Measurements from ENCODE around the gene PLCH2.

Gene PLCH2

DNA sequence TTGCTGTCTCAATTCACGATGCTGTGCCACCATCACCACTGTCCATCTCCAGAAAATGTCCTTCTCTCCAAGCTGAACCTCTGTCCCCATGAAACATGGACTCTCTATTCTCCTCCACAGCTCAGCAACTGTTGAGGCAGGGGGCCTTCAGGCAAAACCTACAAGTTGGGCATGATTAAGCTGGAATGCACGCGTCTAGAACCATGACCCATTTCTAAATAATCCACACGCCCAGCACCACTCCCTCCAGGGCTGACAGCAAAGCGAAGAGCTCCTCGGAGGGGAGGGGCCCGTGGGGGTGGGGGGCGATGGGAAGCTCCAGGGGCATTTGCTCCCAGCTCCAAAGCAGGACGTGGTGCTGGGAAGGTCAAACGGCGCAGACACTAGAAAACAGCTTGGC, 57.3 kb downstream of the PLCH2 start:
- peak; percentile 60 for DNase-seq

DNA sequence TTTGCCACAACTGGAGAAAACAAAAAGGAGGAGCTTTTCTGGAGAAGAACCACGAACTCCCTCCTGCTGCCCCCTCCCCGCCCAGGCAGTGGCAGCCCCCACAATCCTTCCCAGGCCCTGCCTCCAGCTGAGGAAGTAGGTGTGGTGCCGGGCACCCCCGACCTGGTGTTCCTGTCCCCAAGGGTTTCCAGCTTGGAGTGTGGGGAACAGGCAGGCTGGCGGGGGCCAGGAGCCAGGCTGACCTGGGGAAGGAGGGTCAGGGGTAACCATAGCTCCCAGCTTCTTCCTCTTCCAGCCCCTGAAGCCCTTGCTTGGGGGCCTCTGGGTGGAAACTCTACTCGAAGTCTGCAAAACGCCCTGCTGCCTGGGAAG, 58.2 kb downstream of the PLCH2 start:
- no peak for DNase-seq

DNA sequence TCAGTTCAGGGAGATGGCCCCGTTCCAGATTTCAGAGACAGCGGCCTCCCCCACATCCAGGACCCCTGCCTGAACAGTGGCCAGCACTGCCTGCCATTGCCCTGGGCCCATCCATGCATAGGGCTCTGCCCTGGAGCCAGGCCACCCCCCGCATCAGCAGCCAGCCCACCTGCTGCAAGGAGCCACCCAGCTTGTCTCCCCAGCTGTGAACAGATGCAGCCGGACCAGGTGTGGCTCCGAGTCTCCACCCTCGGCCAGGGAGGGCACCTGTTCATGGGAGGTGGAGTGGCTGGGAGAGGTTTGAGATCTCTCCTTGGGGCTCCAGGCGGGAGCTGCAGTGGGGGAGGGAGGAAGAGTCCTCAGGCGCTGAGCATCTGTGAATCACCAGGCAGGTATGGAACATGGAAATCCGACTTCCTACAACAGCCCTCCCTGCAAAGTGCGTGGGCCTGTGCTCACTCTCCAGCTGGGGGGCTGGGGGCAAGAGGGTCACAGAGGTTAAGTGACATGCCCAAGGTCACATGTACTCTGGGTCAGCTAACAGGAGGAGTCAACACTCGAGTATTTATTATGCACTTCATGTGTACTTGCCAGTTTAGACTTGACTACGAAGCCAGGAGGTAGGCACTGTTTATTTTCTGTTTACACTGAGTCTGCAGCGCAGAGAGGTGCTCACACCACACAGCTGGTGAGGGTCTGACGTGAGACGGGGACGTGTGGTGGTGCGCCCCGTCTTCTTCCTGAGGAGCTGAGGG, 58.8 kb downstream of the PLCH2 start:
- peak; percentile 55 for DNase-seq

DNA sequence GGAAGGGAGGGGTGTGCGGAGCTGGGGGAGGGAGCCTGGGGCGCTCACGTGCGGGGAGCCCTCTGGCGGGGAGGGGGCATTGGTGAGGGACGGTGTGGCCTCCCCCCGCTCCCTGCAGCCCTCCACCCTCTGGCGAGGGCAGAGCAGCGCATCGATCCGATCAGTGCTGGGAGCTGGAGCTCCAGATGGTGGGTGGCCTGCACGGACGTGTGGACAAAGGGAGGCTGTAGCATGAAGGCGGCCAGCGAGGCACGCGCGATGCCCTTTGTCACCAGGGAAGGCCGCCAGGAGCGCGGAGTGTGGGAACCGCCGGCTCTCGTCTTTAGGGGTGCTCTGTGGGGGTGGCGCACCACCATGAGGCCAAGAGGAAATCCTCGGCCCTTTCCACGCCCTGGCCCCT, 59.4 kb downstream of the PLCH2 start:
- DNase-seq, result peak; percentile 74

DNA sequence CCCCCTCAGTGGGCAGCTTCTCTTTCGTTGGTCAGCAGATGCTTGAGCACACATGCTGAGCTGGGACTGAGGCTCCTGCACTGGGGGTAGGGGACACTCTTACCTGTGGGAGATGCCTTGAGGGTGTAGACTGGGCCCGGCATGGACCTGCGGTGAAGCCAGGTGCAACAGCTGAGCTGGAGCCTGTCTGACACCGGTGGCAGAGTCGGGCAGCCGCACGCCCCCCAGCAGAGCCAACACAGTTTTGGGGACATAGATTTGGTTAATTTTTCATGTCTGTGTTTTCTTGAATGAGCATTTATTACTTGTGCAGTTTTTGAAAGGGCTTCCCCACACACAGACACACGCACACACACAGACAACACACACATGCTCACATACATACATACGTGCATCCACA, 59.9 kb downstream of the PLCH2 start:
- no peak for DNase-seq

DNA sequence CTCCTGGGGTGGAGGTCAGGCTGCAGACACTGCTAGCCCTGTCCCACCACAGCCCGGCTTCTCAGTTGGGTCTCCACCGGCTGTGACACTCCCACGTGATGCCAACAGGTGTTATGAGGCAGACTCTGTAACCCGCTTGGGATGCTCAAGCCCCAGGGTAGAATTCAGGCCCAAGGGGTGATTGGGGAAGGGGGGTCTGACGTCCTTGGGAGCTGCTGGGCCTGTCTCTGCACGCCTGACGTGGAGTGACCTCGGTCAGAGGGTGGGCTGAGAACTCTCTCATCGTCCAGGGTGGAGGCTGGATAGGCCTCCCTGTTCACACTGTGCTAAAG, 61.7 kb downstream of the PLCH2 start:
- DNase-seq, result no peak

DNA sequence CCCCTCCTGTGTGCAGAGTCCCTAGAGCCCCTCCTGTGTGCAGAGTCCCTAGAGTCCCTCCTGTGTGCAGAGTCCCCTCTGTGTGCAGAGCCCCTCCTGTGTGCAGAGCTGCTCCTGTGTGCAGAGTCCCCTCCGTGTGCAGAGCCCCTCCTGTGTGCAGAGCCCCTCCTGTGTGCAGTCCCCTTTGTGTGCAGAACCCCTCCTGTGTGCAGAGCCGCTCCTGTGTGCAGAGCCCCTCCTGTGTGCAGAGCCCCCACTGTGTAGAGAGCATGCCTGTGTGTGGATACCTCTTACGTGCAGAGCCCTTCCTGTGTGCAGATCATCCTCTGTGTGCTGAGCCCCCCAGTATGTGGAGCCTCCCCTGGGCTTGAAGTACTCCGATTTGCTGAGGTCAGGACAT, 62.3 kb downstream of the PLCH2 start:
- no peak for DNase-seq

DNA sequence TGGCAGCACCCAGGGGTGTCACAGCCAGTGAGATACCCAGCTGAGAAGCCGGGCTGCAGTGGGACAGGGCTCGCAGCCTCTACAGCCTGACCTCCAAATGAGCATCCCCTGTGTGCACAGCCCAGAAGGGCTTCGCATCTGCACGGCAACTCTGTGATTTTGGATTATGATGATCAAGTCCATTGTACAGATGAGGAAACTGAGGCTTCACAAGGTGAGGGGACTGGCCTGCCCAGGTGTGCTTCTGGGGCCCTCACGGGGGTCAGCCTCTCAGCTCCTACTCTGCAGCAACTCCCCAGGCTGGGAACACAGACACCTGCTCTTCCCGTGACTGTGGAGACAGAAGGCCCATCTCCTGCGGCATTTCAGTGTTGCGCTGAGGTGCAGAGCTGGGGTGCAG, 62.8 kb downstream of the PLCH2 start:
- no peak for DNase-seq

DNA sequence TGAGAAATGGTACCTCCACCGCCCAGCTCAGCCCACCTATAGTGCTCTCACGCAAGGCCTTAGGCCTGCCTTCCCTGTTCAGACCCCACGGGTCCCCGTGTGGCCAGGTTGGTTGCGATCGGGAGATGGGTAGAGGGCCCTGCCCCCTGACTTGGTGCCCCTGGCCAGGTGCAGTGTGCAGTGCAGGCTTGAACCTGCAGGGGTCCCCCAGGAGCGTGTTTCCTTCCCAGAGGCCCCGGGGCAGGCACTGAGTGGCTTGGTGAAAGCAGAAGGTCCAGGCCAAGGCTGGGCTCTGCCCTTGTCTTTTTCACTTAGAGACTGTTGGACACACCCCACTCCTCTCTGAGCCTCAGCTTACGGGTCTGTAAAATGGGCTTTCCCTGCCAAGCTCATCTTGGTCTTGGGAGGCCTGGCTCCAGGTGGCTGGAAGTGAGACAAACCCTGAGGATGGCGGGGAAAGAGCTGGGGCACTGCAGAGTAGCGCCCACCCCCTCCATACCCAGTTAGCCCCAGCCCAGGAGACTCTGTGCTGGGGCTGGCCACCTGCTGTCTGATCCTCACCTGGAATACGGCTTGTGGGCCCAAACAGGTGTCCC, 63.3 kb downstream of the PLCH2 start:
- no peak for DNase-seq

DNA sequence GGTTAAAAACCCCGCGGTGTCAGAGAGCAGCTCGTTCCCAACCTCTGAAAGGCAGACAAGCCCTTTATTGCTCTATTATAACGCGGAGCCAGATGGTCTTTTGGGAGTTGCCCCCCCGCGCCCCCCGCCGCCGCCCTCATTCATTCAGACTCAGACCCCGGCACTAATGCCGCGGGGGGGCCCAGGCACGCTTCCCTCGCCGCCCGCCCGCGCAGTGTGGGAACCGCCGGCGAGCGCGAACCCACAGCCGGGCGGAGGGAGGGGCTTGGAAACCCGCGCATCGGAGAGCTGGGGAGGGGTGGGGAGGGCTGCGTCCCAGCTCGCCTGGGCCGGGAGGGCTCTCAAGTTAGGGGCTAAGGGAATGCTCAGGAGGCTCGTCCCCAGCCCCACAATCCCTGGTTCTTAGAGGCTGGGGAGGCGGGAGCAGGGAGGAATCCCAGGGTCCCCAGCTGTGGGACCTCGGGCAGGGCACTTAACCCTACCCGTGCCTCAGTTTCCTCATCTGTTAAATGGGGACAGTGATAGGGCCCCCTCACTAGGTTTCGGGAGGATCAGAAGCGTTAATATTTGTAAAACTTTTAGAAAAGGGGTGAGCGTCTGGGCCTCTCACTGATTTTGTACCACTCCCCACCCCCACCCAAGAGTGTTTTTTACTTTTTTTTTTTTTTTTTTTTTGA, 64.9 kb downstream of the PLCH2 start:
- DNase-seq, result peak; percentile 89

DNA sequence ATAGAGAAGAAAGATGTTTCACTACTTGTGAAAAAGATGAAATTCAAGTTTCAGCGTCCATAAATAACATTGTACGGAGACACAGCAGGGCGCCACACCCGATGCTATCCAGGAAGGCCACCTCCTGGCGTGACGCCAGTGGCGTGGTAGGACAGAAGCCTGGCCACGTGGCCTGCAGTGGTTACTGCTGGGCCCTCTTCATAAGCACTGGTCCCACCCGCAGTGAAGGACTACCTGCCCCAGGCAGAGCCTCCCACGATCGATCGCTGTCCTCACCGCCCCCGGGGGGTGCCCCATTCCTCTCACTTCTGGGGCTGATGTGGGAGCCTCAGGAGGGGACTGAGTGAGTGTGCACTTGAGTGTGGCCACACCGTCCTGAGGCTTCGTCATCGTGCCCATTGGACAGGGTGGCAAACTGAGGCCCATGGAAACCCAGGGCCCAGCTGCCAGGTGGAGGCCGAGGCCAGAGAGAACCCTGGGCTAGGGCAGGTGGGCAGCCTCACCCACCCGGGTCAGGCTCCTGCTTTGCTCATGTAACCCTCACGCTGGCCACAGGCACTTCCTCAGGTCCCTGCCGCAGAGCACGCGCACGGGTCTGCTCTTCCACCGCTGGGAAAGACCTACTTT, 65.6 kb downstream of the PLCH2 start:
- no peak for DNase-seq

DNA sequence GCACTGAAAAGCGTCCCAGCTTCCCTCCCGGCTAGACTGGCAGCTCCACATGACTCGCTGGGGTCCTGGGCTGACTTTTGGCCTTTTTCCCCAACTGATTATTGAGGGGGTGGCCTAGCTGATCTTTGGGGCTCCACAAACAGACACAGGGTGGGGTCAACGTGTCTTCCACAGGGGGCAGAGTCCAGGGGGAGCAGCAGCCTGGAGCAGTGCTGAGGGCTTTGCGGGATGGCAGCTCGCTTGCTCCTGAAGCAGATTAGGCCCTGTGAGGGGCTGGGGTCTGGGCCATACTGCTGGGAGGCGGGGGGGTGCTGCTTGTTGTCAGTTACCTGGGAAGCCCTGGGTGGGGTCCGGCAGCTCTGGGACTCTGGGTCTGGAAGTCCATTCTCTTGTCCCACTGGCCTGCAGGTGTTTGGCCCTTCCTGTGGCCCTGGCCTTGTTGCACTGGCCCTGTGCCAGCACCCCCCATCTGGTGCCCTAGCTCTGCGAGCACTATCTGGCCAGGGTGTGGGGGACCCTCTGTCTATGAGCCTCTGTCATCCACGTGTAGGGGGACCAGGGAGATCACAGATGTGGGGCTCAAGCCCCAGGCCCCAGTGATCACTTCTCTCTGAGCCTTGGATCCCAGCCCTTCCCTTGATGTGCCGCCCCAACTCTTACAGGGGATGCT, 66.3 kb downstream of the PLCH2 start:
- DNase-seq, result peak; percentile 24

DNA sequence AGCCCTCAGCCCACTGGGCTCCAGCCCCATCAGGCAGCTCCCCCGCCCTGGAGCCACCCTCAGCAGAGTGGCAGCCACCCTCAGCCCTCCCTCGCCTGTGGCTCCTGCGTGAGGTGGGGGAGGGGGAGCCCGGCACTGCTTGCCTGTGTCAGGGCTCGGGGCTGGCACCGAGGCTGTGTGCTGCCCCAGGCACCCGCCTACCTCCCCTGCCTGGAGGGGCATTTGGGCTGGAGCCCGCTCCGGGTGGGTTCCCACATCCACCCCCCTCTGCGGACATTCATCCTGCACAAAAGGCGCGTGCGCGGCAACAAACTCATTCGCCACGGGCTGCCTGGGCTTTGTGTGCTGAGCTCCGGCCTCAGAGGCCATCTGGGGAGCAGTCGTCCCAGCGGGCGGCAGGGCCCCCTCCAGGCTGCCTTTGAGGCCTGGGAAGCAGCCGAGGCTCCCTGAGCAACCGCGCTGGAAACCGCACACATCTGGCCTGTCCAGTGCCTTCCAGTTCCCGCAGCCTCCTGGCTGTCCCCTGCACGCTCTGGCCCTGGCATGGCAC, 67.5 kb downstream of the PLCH2 start:
- DNase-seq, result peak; percentile 85

DNA sequence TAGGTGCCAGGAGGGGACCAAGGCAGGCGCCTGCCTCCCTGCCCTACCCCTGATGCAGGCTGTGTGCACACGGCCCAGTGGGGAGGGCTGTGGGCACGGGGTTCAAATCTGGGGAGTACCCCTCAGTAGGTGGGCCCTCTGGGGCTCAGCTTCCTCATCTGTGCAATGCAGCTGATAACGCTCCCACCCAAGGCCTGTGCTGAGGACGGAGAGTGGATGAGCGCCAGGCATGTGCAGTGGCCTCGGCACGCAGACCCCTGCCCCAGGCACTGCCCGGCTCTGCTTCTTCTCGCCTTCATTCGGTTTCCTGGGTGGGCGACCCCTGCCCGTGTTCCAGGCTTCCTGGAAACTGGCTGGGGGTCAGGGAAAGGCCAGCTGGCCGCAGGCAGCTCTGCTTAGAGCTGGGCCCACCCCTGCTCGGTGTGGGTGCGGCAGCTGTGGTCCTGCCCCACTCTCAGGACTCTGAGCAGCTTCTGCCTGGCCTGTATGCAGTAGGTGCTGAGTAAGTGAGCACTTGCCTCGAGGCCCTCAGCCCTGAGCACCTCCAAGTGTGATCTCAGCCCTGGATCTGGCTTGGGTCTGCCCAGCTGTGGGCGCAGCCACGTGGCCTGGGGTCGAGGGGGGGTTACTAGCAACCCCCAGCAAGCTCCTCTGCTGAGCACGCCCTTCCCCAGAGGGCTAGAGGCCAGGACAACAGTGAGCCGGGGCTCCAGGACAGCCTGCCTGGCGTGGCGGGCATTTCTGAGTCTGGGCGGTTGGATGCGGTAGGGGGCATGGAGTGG, 68.2 kb downstream of the PLCH2 start:
- DNase-seq, result peak; percentile 73

DNA sequence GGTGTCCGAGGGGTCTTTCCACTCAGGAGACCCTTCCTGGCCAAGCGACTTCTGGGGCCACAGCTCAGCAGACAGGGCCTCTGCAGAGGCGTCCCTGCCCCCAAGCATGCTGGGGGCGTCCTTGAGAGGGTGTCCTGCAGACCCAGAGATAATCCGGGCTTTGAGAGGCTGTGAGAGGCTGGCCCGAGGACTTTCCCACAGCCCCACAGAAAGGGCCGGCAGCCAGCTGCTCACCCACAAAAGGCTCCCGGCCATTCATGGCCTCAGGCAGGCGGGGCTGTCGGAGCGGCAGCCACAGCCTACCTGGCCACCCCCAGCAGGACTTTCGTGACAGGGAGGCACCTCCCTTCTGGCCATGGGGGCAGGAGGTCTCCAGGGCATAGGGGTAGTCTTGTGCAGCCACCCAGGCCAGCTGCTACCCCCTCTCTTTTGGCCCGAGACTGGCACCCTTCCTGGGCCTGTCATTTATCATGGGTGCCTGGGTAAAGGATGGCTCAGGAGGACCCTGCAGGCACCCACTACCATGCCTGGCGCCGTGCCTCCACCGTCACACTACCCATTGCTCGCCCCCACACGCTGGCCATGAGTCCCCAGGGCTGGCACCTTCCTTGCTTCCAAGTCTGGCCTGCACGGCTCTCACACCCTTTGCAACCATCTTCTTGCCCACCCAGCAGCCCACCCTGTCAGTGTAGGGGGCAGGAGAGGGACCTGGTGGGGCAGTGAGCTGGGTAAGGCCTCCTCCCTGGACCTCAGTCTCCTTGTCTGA, 69.0 kb downstream of the PLCH2 start:
- peak; percentile 75 for DNase-seq

DNA sequence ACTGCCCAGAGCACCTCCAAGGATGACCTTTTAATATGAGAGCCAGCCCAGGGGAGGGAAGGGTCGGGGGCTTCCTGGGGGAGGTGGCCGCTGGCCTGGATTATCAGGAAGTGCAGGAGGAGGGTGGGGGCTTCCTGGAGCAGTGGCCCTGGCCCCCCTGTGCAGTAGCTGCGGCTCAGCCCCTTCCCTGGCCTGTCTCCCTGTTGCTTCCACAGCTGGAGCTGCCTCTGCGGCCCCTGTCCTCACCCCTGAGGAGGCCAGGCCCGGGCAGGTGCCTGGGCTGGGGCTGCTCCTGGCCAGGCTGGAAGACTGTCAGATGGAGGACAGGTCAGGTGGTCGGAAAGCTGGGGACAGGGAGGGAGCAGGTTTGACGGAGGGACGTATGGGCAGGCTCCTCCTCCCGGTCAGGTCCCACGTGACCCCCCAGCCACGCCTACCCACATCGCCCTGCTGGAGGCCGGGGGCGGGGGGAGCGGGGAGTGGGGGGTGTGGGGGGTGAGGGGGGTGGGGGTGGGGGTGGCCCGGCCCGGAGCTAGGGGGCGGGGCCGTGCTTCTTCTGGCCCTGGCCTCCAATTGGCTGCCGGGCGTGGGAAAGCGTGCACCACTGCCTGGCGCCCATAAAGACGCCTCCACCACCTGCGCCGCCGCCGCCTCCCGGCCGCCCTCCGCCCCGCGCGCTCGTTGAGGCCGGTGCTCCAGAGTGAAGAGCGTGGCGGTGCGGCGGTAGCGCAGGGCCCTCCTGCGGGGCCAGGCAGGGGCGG, 69.8 kb downstream of the PLCH2 start:
- peak; percentile 95 for DNase-seq

DNA sequence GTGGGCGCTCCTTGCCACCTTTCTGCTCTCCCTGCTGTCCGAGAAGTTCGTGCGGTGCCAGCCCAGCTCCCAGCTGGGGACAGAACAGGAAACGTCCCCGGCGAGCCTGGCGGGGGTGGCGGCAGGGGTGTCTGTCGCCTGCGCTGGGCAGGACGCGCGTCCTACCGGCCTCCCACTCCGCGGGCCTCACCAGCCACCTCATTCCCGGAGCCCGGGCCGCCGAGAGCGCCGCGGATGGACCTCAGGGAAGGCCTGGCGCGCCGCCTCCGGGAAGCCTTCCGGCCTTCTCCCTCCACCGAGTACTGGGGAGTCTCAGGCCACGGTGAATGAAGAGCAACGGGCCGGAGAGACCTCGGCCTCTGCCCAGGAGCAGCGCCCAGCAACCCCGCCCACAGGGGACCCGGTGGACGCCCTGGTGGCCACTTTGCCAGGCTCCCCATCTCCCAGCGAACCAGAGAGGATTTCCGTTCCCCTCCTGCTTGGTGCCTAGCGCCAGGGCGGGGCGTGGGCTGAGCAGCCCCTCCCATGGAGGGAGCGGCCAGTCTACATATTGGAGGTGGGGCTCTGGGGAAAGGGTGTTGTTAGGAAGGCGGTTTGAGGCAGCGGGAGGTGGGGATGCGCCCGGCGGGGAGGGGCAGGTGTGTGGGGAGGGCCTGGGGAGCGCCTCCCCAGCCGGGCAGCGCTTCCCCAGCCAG, 70.6 kb downstream of the PLCH2 start:
- peak; percentile 81 for DNase-seq

DNA sequence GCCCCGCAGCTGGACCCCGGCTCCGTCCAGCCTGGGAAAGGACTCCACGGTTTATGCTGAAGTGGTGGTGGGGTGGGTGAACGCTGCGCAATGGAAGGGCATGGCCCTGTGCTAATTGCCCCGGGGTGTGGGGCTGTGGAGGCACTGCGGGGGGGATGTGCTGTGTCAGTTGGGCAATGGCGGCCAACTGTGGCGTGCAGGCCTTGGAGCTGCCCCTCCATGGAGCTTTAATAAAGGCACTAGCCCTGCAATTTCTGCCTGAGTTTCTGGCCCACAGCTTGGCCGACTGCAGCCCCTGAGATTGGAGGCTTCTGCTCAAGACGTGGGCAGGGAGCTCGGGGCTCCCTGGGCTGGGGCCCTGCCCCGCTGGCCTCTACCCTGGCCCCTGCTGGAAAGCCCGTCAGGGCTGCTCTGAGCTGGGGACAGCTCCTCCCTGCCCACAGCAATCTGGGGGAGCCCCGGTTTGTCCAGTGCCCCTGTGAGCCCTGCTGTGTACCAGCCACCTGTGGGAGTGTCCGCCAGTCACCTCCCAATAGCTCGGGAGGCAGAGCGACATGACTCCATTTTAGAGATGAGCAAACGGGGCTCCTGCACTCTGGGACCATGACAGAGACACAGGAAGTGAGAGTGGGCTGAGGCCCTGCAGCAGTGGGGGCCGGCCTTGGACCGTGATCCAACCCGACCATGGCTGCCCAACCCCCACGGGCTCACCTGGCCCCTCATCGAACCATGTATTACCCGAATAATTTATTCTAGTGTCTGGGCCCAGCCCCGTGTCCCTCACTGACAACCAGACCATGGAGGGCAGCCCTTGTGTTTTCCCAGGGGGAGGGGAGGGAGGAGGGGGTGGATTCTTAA, 71.3 kb downstream of the PLCH2 start:
- no peak for DNase-seq

DNA sequence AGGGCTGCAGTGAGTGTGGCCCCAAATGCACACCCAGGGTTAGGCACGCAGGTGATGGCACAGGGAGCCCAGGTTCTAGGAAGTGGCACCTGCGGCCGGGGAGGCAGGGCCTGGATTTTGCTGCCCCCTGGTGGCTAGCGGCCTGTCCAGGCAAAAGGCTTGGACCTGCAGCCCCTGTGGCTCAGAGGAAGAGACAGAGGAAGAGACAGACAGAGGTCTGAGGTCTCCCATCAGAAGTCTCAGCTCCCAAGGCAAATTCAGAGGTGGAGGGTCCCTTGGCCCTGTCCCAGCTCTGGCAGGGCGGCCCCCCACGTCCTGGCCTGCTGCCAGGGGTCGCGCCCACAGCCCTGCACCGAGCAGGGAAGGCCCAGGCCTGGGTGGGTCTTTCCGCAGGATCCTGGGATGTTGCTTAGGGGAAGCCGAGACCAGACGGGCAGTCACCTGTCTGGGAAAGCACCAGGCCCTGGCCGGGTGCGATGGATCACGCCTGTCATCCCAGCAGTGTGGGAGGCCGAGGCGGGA, 72.0 kb downstream of the PLCH2 start:
- peak; percentile 90 for DNase-seq
